Brain pericyte (primary cell): ENCODE data around the gene COL8A2.

Source experiments
- DNase-seq: peaks from one replicate; pipeline ENCODE4 v3.0.0-alpha.2; 2012; ENCODE audit warnings: low read depth, low spot score

The COL8A2 gene

GRCh38 chr1:36137226-36137625 lies 12.2 kb upstream of the COL8A2 start:
- no peak for DNase-seq

- no peak for DNase-seq
These were observed 11.5 kb upstream of the COL8A2 start for GRCh38 chr1:36136535-36136934.

- no peak for DNase-seq
These were observed 10.8 kb upstream of the COL8A2 start for GRCh38 chr1:36135796-36136195.

DNA sequence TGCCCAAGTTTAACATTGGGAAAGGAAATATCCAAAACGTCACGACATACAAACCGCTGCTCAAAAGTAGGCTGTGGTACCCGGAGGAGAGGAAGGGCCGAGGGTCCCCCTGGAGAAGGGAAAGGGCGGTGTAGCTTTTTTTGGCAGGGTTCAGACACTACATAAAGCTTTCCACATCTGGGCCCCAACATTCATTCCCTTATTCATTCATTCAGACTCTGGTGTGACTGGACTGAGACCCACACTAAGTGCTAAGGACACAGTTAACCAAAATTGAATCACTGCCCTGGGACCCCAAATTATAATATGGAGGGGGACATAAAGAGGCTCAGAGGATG lies 10.3 kb upstream of the COL8A2 start:
- no peak for DNase-seq

DNA sequence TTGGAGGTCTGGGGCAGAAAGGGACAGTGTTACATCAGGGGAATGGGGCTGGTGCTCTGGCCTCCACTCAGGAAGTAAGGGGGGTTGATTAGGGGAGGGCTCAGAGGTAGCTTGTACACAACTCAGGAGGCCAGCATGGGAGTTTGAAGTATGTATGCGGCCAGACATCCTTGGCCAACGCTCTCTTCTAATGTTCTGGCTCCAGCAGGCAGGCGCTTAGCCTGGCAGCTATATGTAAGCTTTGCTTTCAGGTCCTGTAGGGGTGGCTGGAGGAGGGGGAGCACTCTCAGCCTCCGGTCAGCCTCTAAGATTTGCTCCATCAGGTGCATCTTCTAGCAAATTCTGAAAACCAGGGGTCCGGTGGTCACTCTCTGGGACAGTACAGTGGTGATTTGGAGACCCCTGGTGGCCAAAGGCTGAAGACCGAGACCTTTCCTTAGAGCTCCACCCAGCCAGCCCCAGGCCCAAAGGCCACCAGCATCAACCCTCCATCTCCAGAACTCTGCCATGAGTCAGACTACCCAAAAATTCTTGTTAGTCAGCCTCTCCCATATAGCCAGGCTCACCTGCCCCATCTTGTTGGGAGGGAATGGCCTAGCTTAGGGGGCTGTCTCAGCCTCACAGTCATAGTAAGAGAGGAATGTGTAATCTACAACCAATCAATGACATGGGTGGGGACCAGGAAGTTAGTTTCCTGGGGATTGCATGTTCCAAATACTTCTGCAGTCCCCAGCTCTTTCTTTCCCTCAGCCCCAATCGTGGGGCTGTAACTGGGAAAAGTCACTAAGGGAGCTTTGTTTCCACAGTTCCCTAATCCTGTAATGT lies 9.7 kb upstream of the COL8A2 start:
- DNase-seq: no peak

DNA sequence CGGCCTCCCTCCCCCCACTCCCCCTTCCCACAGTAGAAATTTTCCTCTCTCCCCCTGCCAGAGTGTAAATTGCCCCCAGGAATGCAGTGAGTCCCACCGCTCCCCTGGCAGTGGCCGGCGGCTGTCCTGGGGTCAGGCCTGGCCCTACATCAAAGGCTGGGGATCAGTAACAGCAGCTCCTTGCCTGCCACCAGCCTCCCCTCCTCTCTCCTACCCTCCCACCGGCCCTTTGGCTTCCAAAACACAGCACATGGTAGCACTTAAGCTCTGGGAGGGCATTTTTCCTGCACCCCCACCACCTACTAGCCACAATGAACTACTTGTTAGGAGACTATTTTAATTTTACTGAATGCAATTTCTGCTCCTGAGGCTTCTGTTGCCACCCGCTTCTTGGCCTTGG lies 9.0 kb upstream of the COL8A2 start:
- DNase-seq: no peak

GRCh38 chr1:36133484-36133883 lies 8.5 kb upstream of the COL8A2 start:
- DNase-seq: no peak

DNA sequence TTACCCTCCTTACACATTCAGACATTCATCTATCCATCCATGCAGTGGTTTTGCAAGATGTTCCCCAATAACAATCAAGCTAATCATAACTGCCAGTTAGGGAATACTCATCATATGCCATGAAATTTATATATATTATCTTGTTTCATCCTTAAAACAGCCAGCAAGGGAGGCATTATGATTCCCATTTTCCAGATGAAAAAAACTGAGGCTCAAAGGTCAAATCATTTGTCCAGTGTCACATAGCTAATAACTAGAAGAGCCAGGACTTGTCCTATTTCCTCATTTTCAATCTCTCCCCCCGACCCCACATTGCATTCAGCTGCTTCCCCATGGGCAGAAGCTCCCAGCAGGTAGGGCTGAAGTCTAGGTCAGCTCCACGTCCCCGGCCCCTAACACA lies 7.0 kb upstream of the COL8A2 start:
- no peak for DNase-seq

DNA sequence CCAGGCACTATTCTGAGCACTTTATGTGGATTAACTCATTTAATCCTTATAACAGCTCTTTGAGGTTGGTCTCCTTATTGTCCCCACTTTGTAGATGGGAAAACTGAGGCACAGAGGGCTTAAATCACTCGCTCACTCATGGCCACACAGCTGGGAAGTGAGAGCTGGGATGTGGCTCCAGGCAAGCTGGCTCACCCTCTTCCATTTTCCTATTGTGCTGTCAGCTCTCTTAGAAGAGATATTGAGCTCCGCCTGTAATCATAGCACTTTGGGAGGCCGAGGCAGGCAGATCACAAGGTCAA lies 3.8 kb upstream of the COL8A2 start:
- DNase-seq: no peak

GRCh38 chr1:36128126-36128904 lies 3.3 kb upstream of the COL8A2 start:
- no peak for DNase-seq

GRCh38 chr1:36126797-36127500 lies 1.9 kb upstream of the COL8A2 start:
- no peak for DNase-seq

- no peak for DNase-seq
These were observed 1.1 kb upstream of the COL8A2 start for GRCh38 chr1:36126005-36126716.

GRCh38 chr1:36124404-36125128 lies 456 bp downstream of the COL8A2 start:
- no peak for DNase-seq

DNA sequence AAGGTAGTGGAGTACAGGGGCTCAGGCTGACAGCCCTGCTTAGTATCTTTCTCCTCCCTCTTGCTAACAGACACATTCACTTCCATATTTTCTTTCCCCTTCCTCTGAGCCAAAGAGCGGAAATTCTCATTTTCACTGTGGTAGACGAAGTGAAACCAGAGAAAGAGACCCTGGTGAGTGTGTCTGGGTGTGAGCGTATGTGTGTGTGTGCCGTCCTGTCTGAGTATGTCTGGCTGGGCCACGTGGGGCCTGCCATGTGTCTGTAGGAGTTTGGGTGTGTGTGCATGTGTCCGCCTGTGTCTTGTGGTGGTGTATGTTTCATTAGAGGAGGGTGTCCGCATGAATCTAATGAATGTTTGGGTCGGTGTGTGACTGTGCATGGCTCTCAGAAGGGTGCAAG lies 1.7 kb downstream of the COL8A2 start:
- no peak for DNase-seq

GRCh38 chr1:36122062-36123030 lies 2.7 kb downstream of the COL8A2 start:
- DNase-seq: no peak

- DNase-seq: no peak
These were observed 5.6 kb downstream of the COL8A2 start for GRCh38 chr1:36119456-36119855.

DNA sequence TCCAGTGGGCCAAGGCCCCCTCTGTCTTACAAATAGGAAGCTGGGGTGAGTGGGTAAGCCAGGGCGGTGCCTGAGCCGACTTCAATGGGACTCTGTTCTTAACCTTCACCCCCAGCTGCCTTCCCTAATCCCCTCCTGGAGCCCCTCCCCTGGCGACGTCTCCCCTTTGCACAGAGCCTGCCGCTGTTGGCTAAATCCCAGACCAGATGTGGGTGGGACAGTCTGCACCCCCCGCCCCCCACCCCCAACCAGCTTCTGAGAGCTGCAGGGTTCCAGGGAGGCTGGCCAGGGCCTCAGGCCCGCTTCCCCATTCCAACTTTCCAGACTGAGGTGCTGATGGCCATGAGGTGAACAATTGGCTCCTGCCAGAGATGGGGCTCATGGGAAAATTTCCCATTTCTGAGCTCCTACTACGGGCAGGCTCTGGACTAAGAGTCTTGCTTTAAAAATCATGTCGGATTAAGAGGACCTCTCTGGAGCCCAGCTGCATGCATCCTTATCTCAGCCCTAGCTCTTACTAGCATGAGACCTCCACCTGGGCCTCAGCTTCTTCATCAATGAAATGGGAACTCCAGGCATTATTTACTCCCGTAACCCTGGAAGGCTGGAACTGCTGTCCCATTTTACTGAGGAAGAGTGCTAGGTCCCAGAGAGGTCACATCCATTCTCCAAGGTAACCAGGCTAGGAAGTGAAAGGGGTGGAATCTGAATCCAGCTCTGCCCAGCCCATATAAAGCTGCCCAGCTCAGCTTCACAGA lies 6.4 kb downstream of the COL8A2 start:
- DNase-seq: no peak

DNA sequence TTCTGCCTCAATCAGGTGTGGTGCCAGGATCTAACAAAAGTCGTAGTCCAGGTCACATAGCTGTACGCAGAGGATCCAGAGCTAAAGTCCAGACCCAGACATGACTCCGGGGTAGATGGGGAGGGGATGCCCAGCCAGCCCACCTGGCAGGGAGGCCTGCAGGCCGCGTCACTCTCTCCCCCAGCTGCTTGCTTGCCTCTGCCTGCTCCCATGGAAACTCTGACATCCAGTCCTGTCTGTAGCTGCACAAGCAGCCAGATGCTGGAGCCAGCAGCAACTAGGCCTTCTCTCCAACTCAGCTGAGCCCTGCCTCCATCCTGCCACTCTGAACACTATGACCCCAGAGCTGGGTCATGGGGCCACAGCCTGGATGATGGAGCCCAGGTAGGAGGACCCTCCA lies 8.1 kb downstream of the COL8A2 start:
- no peak for DNase-seq

- no peak for DNase-seq
These were observed 9.1 kb downstream of the COL8A2 start for GRCh38 chr1:36115931-36116330.
